Esophagus muscularis mucosa (tissue), 4 donors: ENCODE measurements around the gene COL5A1. TPM values are rescaled to one million over a fixed set of nuclear protein-coding genes. Genes with fewer than 3 reads are reported as not detected.

Experiments used
- DNase-seq: peaks from one replicate; pipeline ENCODE4 v3.0.0-alpha.2; 2017; ENCODE audit errors: extremely low spot score
- H3K27ac ChIP-seq, 4 donors: fragments of 200-600 bp; sonication (generic); replicated peaks in 1 of 4; 1 replicate in 3 of 4; 2 replicates in 1 of 4; pipeline ENCODE4 v1.5.1; 2016 to 2019; ENCODE audit warnings: mild to moderate bottlenecking in 1 of 4
- H3K27me3 ChIP-seq, 4 donors: fragments of 200-600 bp; sonication (generic); one replicate each; pipeline versions ENCODE4 v1.5.1 to v1.6.0; 2016 to 2019
- H3K36me3 ChIP-seq, 4 donors: fragments of 200-600 bp; sonication (generic); one replicate each; pipeline ENCODE4 v1.5.1; 2016 to 2019
- H3K4me1 ChIP-seq, 4 donors: fragments of 200-600 bp; sonication (generic); one replicate each; pipeline ENCODE4 v1.5.1; 2016 to 2019
- H3K4me3 ChIP-seq, 4 donors: fragments of 200-600 bp; sonication (generic); 1 replicate in 2 of 4; 2 replicates in 2 of 4; pipeline ENCODE4 v1.5.1; 2016 to 2019; ENCODE audit warnings: mild to moderate bottlenecking in 4 of 4, moderate library complexity in 1 of 4
- H3K9me3 ChIP-seq, 4 donors: fragments of 200-600 bp; sonication (generic); 1 replicate in 3 of 4; 2 replicates in 1 of 4; pipeline ENCODE4 v1.5.1; 2016 to 2019
- CTCF ChIP-seq, 3 experiments: fragments of 200-600 bp in 2 of 3; fragments of 450-650 bp in 1 of 3; sonication (generic) in 2 of 3; IDR thresholded peaks; one replicate each; pipeline ENCODE4 v1.5.1; 2017 to 2019; ENCODE audit warnings: antibody characterized with exemption in 3 of 3, mild to moderate bottlenecking in 2 of 3, moderate library complexity in 1 of 3
- EP300 ChIP-seq: sonication (generic); formaldehyde crosslinking; IDR thresholded peaks from one replicate; pipeline ENCODE4 v1.6.1; 2017; ENCODE audit warnings: antibody characterized with exemption
- POLR2A ChIP-seq: fragments of 450-650 bp; IDR thresholded peaks from one replicate; pipeline ENCODE4 v1.6.1; 2017; ENCODE audit warnings: antibody characterized with exemption, moderate library complexity, mild to moderate bottlenecking, low read depth
- POLR2AphosphoS5 ChIP-seq, 2 donors: sonication (generic); formaldehyde crosslinking; IDR thresholded peaks; one replicate each; pipeline ENCODE4 v1.6.1; 2017; ENCODE audit warnings: antibody characterized with exemption in 2 of 2
- whole genome bisulfite sequencing: methylation state at CpG from one replicate; pipeline ENCODE4 v1.1.5; 2018; 5-methylcytosine and 5-hydroxymethylcytosine counted together
- intact Hi-C: fragments of 100-400 bp; cut with DNase I; formaldehyde crosslinking; loops from one replicate; pipeline ENCODE4 v1.15.1; 2023
- total RNA-seq, 4 donors: library from RNA; depleted of rRNA; stranded (reverse); fragments of >200 nt; gene quantifications; one replicate each; pipeline versions ENCODE4 v1.1.0 to v1.2.1, GENCODE V29; 2016

Gene COL5A1
- total RNA-seq, 4 donors from 2014 or later, result 36.0 to 89.5 (median 56.4) TPM

GRCh38 chr9:134733480-134734232 is 92.1 kb downstream of the COL5A1 start:
- no peak overlapping the region for H3K4me3 ChIP-seq
- H3K36me3 ChIP-seq, result peaks cover 0 to 36% (median 11%) of the 10 kb centered on the region in 4 donors
- no peaks in the 10 kb centered on the region for H3K9me3 ChIP-seq
- peaks cover 32 to 85% (median 82%) of the 10 kb centered on the region in 4 donors for H3K4me1 ChIP-seq
- TF ChIP-seq POLR2A (no peak), EP300 (no peak), POLR2AphosphoS5 (IDR thresholded peaks at IDR 0.05) (no peak), CTCF (IDR thresholded peaks at IDR 0.05) (no peak)
- intact Hi-C loops, result no loop called here
- DNase-seq, result no peak
- no peaks in the 10 kb centered on the region for H3K27me3 ChIP-seq
- peak overlapping the region; percentile 72 to 83 (median 74) for H3K27ac ChIP-seq
- WGBS, result 75% methylated on average over 10 of the region's 16 CpGs

- 29% methylated on average over 8 of the region's 8 CpGs for WGBS
- no peak for DNase-seq
- H3K9me3 ChIP-seq, result no peaks in the 10 kb centered on the region
- intact Hi-C loops, result no loop called here
- H3K27me3 ChIP-seq, result no peaks in the 10 kb centered on the region
- H3K36me3 ChIP-seq, result peaks cover 0 to 36% (median 10%) of the 10 kb centered on the region in 4 donors
- H3K4me1 ChIP-seq, result peaks cover 35 to 91% (median 87%) of the 10 kb centered on the region in 4 donors
- peak overlapping the region; percentile 72 to 83 (median 74) for H3K27ac ChIP-seq
- TF ChIP-seq POLR2A (no peak), EP300 (no peak), POLR2AphosphoS5 (IDR thresholded peaks at IDR 0.05) (peak; percentile 10 to 52), CTCF (IDR thresholded peaks at IDR 0.05) (no peak)
- H3K4me3 ChIP-seq, result no peak overlapping the region
These were observed 92.7 kb downstream of the COL5A1 start for GRCh38 chr9:134734270-134734669.

GRCh38 chr9:134735441-134736175 is 94.0 kb downstream of the COL5A1 start:
- Histone ChIP-seq H3K4me3 (no peak overlapping the region), H3K4me1 (peaks cover 35 to 85% (median 83%) of the 10 kb centered on the region in 4 donors), H3K9me3 (no peaks in the 10 kb centered on the region), H3K27me3 (no peaks in the 10 kb centered on the region), H3K36me3 (peaks cover 0 to 38% (median 15%) of the 10 kb centered on the region in 4 donors), H3K27ac (peak overlapping the region; percentile 72 to 83 (median 74))
- intact Hi-C loops, result no loop called here
- peak; percentile 95 for DNase-seq
- no peak for TF ChIP-seq CTCF (IDR thresholded peaks at IDR 0.05)
- TF ChIP-seq EP300, result no peak
- TF ChIP-seq POLR2AphosphoS5 (IDR thresholded peaks at IDR 0.05), result peak; percentile 69 to 82
- no peak for TF ChIP-seq POLR2A
- WGBS, result 54% methylated on average over 15 of the region's 20 CpGs

- no peak for DNase-seq
- intact Hi-C loops, result no loop called here
- WGBS, result 88% methylated on average over 11 of the region's 18 CpGs
- peak overlapping the region; percentile 13 to 83 (median 72) for H3K27ac ChIP-seq
- no peaks in the 10 kb centered on the region for H3K9me3 ChIP-seq
- TF ChIP-seq EP300 (no peak), POLR2A (no peak), POLR2AphosphoS5 (IDR thresholded peaks at IDR 0.05) (no peak), CTCF (IDR thresholded peaks at IDR 0.05) (no peak)
- no peaks in the 10 kb centered on the region for H3K27me3 ChIP-seq
- H3K4me1 ChIP-seq, result peaks cover 31 to 72% (median 70%) of the 10 kb centered on the region in 4 donors
- peaks cover 0 to 42% (median 16%) of the 10 kb centered on the region in 4 donors for H3K36me3 ChIP-seq
- no peak overlapping the region for H3K4me3 ChIP-seq
These were observed 95.3 kb downstream of the COL5A1 start for GRCh38 chr9:134736791-134737497.
